Panc1 (cell line): Measurements from ENCODE around the gene ARID4B. TPM values are rescaled to one million over a fixed set of nuclear protein-coding genes. Genes with fewer than 3 reads are reported as not detected.

Experiments
- ATAC-seq: fragments of 200-7000 bp; cut with Tn5 transposase; 2 replicates; pipeline ENCODE4 v1.9.1; 2020; ENCODE audit warnings: mild to moderate bottlenecking, moderate library complexity
- BruUV-seq: library from RNA; stranded (reverse); fragments of 400-500 nt; replicated peaks from 2 replicates; lab custom pipeline; 2021; lab: Mats Ljungman, UMichigan
- CTCF ChIA-PET: fragments of 300-600 bp; sonication (Branson Sonifier 250); formaldehyde crosslinking; loops from one replicate; lab custom pipeline; 2022; ENCODE audit warnings: antibody characterized with exemption; lab: Charles Lee
- POLR2A ChIA-PET: fragments of 300-600 bp; sonication (Branson Sonifier 250); formaldehyde crosslinking; loops from one replicate; lab custom pipeline; 2022; ENCODE audit warnings: antibody characterized with exemption; lab: Charles Lee
- DNase-seq: peaks from one replicate; pipeline ENCODE4 v3.0.0-alpha.2; 2010; ENCODE audit warnings: low read depth, low spot score
- H3K27ac ChIP-seq: 2 replicates; pipeline ENCODE4 v1.5.1; 2011; ENCODE audit warnings: mild to moderate bottlenecking, low read length, inconsistent platforms
- H3K27me3 ChIP-seq: fragments of 200-500 bp; sonication (Bioruptor generic); 2 replicates; pipeline ENCODE4 v1.6.0; 2014; ENCODE audit warnings: low read length, inconsistent platforms; ENCODE audit not compliant: control insufficient read depth, insufficient read depth
- H3K36me3 ChIP-seq: fragments of 200-500 bp; sonication (Bioruptor generic); 2 replicates; pipeline ENCODE4 v1.5.1; 2014; ENCODE audit warnings: inconsistent platforms, mild to moderate bottlenecking, low read length, moderate library complexity; ENCODE audit not compliant: control insufficient read depth, insufficient read depth
- H3K4me1 ChIP-seq: 2 replicates; pipeline ENCODE4 v1.5.1; 2011; ENCODE audit warnings: inconsistent platforms, mild to moderate bottlenecking, low read length, moderate library complexity; ENCODE audit not compliant: control insufficient read depth, insufficient read depth
- H3K4me3 ChIP-seq, 2 experiments: 2 replicates each; pipeline ENCODE4 v1.5.1; 2011 to 2012; ENCODE audit warnings: low read depth in 2 of 2, low read length in 2 of 2, mild to moderate bottlenecking in 2 of 2, inconsistent platforms in 1 of 2, moderate library complexity in 1 of 2
- H3K9me3 ChIP-seq: fragments of 200-500 bp; sonication (Bioruptor generic); 2 replicates; pipeline ENCODE4 v1.5.1; 2014; ENCODE audit warnings: low read depth, mild to moderate bottlenecking, inconsistent platforms, low read length, moderate library complexity; ENCODE audit not compliant: control insufficient read depth, insufficient read depth
- POLR2AphosphoS5 ChIP-seq: IDR thresholded peaks from 2 replicates; pipeline ENCODE4 v1.6.1; 2012; ENCODE audit warnings: mild to moderate bottlenecking, low read depth, low read length, moderate library complexity
- SIN3A ChIP-seq: IDR thresholded peaks from 2 replicates; pipeline ENCODE4 v1.6.1; 2012; ENCODE audit warnings: low read depth, mild to moderate bottlenecking, low read length, moderate library complexity, borderline replicate concordance; ENCODE audit not compliant: insufficient read depth
- TCF7L2 ChIP-seq: IDR thresholded peaks from 2 replicates; pipeline ENCODE4 v1.6.1; 2011; ENCODE audit warnings: mild to moderate bottlenecking, low read depth, low read length, inconsistent platforms
- in situ Hi-C: cut with HindIII; loops from 2 replicates; pipeline ENCODE4 v1.10.0; 2016; ENCODE audit warnings: low sequenced_read_pairs, low pct_unique_long_range_greater_than_20kb
- intact Hi-C: fragments of 100-400 bp; cut with micrococcal nuclease; formaldehyde crosslinking; loops from one replicate; pipeline ENCODE4 v1.10.0; 2022; ENCODE audit not compliant: unreplicated experiment
- total RNA-seq: library from RNA; stranded (reverse); gene quantifications from one replicate; pipeline ENCODE4 v1.2.1, GENCODE V29; 2021; ENCODE audit not compliant: unreplicated experiment
- TF ChIP-seq, protein P1 (sequence below): fragments of 450-650 bp; IDR thresholded peaks from 2 replicates; pipeline ENCODE4 v1.5.1; 2017; ENCODE audit warnings: mild to moderate bottlenecking
- TF ChIP-seq, protein P2 (sequence below), 2 experiments: IDR thresholded peaks; 2 replicates each; pipeline ENCODE4 v1.6.1; 2011 to 2012; ENCODE audit warnings: low read depth in 2 of 2, control low read depth in 1 of 2, low read length in 1 of 2, mild to moderate bottlenecking in 1 of 2, moderate library complexity in 1 of 2; ENCODE audit not compliant: insufficient read depth in 1 of 2

ARID4B gene
- total RNA-seq, 1 experiment from 2014 or later: 37.5 TPM

DNA sequence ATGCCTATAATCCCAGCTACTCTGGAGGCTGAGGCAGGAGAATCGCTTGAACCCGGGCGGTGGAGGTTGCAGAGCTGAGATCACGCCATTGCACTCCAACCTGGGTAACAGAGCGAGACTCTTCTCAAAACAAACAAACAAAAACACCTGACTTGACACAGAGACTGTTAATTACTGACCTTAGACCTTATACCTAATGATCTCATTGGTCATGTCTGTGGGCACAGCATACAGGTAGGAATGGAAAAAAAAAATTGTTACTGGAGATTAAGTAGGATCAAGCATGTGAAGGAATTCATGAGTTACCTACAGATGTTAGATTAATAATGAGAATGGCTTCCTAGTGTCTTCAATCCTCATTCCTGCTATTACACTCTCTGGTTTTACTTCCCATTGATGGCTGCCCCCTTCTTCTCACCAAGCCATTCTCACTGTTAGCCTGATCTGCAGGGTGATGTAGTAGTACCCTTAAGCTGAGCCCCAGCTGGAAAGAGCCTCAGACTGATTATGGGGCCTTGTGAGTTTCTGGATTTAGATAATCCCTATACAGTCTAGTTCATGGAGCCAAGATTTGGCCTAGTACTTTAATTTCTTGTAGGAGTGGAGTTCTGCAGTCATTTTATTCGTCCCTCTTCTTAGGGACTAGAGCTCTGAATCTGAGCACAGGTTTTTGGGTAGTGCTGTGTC is 48.1 kb upstream of the ARID4B start:
- in situ Hi-C loops: no loop called here
- Histone ChIP-seq H3K9me3 (no peaks in the 10 kb centered on the region), H3K36me3 (peaks cover 8% of the 10 kb centered on the region), H3K27me3 (no peaks in the 10 kb centered on the region), H3K4me1 (peaks cover 2% of the 10 kb centered on the region; the same call in 1 of the 2 replicates), H3K4me3 (no peak overlapping the region), H3K27ac (peak overlapping the region; percentile 49)
- ChIA-PET POLR2A (no interaction called here), CTCF (no interaction called here)
- intact Hi-C loops: no loop called here
- ATAC-seq (no peak), DNase-seq (no peak)
- TF ChIP-seq, protein P1, sequence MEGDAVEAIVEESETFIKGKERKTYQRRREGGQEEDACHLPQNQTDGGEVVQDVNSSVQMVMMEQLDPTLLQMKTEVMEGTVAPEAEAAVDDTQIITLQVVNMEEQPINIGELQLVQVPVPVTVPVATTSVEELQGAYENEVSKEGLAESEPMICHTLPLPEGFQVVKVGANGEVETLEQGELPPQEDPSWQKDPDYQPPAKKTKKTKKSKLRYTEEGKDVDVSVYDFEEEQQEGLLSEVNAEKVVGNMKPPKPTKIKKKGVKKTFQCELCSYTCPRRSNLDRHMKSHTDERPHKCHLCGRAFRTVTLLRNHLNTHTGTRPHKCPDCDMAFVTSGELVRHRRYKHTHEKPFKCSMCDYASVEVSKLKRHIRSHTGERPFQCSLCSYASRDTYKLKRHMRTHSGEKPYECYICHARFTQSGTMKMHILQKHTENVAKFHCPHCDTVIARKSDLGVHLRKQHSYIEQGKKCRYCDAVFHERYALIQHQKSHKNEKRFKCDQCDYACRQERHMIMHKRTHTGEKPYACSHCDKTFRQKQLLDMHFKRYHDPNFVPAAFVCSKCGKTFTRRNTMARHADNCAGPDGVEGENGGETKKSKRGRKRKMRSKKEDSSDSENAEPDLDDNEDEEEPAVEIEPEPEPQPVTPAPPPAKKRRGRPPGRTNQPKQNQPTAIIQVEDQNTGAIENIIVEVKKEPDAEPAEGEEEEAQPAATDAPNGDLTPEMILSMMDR: no peak
- TF ChIP-seq, protein P2, sequence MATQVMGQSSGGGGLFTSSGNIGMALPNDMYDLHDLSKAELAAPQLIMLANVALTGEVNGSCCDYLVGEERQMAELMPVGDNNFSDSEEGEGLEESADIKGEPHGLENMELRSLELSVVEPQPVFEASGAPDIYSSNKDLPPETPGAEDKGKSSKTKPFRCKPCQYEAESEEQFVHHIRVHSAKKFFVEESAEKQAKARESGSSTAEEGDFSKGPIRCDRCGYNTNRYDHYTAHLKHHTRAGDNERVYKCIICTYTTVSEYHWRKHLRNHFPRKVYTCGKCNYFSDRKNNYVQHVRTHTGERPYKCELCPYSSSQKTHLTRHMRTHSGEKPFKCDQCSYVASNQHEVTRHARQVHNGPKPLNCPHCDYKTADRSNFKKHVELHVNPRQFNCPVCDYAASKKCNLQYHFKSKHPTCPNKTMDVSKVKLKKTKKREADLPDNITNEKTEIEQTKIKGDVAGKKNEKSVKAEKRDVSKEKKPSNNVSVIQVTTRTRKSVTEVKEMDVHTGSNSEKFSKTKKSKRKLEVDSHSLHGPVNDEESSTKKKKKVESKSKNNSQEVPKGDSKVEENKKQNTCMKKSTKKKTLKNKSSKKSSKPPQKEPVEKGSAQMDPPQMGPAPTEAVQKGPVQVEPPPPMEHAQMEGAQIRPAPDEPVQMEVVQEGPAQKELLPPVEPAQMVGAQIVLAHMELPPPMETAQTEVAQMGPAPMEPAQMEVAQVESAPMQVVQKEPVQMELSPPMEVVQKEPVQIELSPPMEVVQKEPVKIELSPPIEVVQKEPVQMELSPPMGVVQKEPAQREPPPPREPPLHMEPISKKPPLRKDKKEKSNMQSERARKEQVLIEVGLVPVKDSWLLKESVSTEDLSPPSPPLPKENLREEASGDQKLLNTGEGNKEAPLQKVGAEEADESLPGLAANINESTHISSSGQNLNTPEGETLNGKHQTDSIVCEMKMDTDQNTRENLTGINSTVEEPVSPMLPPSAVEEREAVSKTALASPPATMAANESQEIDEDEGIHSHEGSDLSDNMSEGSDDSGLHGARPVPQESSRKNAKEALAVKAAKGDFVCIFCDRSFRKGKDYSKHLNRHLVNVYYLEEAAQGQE (IDR thresholded peaks at IDR 0.05; ENCODE audit: insufficient read depth in 1 of 2, low read depth in 2 of 2, low read length in 1 of 2): no peak
- TF ChIP-seq POLR2AphosphoS5 (no peak), SIN3A (no peak), TCF7L2 (no peak)
- BruUV-seq: TSS peak; percentile 31

DNA sequence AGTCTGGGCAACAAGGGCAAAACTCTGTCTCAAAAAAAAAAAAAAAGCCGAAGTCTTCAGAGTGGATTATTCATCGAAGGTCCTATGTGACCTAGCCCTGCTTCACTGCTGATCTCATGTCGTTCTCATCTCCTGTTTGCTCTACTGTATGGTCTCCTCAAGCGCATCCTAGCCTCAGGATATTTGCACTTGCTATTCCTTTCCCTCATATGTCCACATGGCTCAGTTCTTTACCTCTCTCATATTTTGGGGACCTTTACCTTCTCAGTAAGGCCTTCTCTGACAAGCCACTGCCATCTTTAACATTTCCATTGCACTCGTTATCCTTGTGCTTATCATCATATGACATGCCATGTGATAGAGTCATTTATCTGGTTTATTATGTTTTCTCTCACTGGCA is 41.8 kb upstream of the ARID4B start:
- DNase-seq: no peak
- POLR2A ChIA-PET: interaction anchor here (0.7 kb wide), 1 partner anchor 12 kb away, joined by 6 read pairs; no protein-coding TSS in a partner anchor
- TSS peak; percentile 74 for BruUV-seq

More for the DNA sequence above, 41.8 kb upstream of the ARID4B start:
- peak overlapping the region; percentile 36; the same call in 1 of the 2 replicates for H3K27ac ChIP-seq
- H3K4me3 ChIP-seq: no peak overlapping the region
- H3K36me3 ChIP-seq: no peaks in the 10 kb centered on the region
- no peaks in the 10 kb centered on the region for H3K27me3 ChIP-seq
- TF ChIP-seq POLR2AphosphoS5 (no peak), SIN3A (no peak), TCF7L2 (no peak)
- TF ChIP-seq, protein P2 (IDR thresholded peaks at IDR 0.05; ENCODE audit: insufficient read depth in 1 of 2, low read depth in 2 of 2, low read length in 1 of 2): no peak
- TF ChIP-seq, protein P1: no peak
- H3K4me1 ChIP-seq: peaks cover 5% of the 10 kb centered on the region
- CTCF ChIA-PET: no interaction called here
- in situ Hi-C loops (no loop called here), intact Hi-C loops (loop anchor here (5.0 kb wide), 2 partner anchors 32 to 47 kb away; no protein-coding TSS in a partner anchor)
- no peaks in the 10 kb centered on the region for H3K9me3 ChIP-seq
- ATAC-seq: no peak
